ENCODE data around the gene TNFAIP2. TPM values are rescaled to one million over a fixed set of nuclear protein-coding genes. Genes with fewer than 3 reads are reported as not detected.
A peak's percentile ranks its signal among the peaks of the same experiment; 100 is the strongest.
"Not testable (repeated sequence)": the region's sequence is repeated elsewhere in the genome, so short reads cannot be mapped to it uniquely, and the experiment has no call there.

TNFAIP2 gene
- total RNA-seq, 4 donors from 2014 or later = 25.1 to 76.3 (median 52.7) TPM

DNA sequence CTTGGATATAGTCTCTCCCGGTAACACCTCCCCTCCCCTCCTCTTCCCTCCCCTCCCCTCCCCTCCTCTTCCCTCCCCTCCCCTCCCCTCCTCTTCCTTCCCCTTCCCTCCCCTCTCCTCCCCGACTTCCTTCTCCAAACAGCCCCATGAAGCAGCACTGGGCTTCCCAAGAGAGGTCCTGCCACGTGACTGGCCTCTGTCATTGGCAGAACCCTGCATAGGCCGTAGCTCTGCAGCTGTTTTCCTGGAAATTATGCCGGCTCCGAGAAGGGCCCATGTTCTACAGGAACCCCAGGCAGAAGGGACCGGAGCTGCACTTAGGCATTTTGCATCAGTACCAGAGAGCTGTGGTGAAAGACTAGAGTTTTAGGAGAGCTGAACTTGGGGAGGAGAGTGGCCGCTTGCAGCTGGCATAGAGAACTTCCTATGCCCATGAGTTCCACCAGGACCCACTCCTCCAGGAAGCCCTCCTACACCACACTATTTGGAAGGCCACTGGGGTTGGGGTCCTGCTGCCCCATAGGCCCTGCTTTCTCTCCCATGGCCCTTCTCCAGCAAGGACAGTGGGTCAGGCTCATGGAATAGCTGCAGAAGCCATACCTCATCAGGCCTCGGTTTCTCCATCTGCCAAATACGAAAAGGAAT, 5.1 kb upstream of the TNFAIP2 start:
- 0 to 42% methylated on average over 1 to 10 of the region's 10 CpGs for WGBS, 2 donors (ENCODE audit: low coverage in 1 of 2)
- no peak for TF ChIP-seq EP300 (IDR thresholded peaks at IDR 0.05; ENCODE audit: low read depth)
- TF ChIP-seq POLR2A (IDR thresholded peaks at IDR 0.05) = no peak
- peak in 1 of 3 donors; percentile 8 for TF ChIP-seq POLR2AphosphoS5 (IDR thresholded peaks at IDR 0.05)
- TF ChIP-seq, protein P1, sequence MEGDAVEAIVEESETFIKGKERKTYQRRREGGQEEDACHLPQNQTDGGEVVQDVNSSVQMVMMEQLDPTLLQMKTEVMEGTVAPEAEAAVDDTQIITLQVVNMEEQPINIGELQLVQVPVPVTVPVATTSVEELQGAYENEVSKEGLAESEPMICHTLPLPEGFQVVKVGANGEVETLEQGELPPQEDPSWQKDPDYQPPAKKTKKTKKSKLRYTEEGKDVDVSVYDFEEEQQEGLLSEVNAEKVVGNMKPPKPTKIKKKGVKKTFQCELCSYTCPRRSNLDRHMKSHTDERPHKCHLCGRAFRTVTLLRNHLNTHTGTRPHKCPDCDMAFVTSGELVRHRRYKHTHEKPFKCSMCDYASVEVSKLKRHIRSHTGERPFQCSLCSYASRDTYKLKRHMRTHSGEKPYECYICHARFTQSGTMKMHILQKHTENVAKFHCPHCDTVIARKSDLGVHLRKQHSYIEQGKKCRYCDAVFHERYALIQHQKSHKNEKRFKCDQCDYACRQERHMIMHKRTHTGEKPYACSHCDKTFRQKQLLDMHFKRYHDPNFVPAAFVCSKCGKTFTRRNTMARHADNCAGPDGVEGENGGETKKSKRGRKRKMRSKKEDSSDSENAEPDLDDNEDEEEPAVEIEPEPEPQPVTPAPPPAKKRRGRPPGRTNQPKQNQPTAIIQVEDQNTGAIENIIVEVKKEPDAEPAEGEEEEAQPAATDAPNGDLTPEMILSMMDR (IDR thresholded peaks at IDR 0.05) = no peak
- H3K4me1 ChIP-seq = peaks cover 16 to 52% (median 36%) of the 10 kb centered on the region in 4 donors

DNA sequence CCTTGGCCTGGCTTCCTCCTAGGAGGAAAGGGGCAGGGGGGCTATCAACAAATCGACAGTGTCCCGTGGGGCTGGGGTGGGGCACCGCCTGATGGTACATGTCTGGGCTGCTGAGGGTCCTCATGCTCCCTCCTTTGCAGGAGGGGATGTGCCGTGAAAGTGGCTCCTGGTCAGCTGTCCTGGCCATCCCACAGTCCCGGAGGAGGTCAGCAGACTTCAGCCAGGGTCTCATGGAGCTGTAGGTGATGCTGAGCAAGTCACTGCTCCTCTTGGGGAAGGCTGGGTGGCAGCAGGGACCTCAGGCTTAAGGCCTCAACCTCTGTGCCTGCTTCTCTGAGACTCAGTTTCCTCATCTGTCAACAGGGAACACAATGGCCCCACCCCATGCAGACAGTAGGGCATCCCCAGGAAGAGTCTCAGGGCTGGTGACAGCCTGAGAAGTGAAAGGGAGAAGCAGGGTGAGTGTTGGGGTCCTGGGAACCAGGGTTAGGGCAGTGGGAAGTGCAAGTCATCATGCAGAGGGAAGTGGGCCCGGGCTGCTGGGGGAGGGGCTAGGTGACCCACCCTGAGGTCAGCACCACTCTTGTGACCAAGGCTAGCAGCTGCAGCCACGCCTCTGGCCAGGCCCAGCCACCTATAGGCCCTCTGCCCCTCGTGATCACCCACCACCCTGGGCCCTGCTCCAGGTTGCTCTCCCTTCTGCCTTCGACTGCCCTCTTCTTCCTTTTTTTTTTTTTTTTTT, 4.4 kb upstream of the TNFAIP2 start:
- H3K4me3 ChIP-seq = no peak overlapping the region
- in situ Hi-C loops (cut with MboI; ENCODE audit: low pct_ligation_motif_present in 1 of 4, low pct_unique_long_range_greater_than_20kb in 1 of 4, low sequenced_read_pairs in 3 of 4) (no loop called here), intact Hi-C loops (cut with DNase I; ENCODE audit: low total_unique reads) (no loop called here)
- H3K27ac ChIP-seq = peak overlapping the region; percentile 74 to 86 (median 78)
- no peaks in the 10 kb centered on the region for H3K9me3 ChIP-seq
- 70% methylated on average over 9 of the region's 9 CpGs; no CpG with 5 or more reads in 1 of the 2 donors for WGBS, 2 donors (ENCODE audit: low coverage in 1 of 2)
- no peaks in the 10 kb centered on the region for H3K36me3 ChIP-seq
- H3K27me3 ChIP-seq = peaks cover 22% of the 10 kb centered on the region
- DNase-seq = peak; percentile 61
- no peak for TF ChIP-seq POLR2AphosphoS5 (IDR thresholded peaks at IDR 0.05)
- TF ChIP-seq, protein P1 (IDR thresholded peaks at IDR 0.05) = no peak
- TF ChIP-seq POLR2A (IDR thresholded peaks at IDR 0.05) = no peak
- H3K4me1 ChIP-seq = peaks cover 16 to 59% (median 43%) of the 10 kb centered on the region in 4 donors

More for the DNA sequence above, 5.1 kb upstream of the TNFAIP2 start:
- H3K27me3 ChIP-seq = peaks cover 15% of the 10 kb centered on the region
- in situ Hi-C loops (cut with MboI; ENCODE audit: low pct_ligation_motif_present in 1 of 4, low pct_unique_long_range_greater_than_20kb in 1 of 4, low sequenced_read_pairs in 3 of 4) (no loop called here), intact Hi-C loops (cut with DNase I; ENCODE audit: low total_unique reads) (no loop called here)
- no peak overlapping the region for H3K4me3 ChIP-seq
- H3K27ac ChIP-seq = peak overlapping the region; percentile 74 to 86 (median 78)
- DNase-seq = peak; percentile 55
- no peaks in the 10 kb centered on the region for H3K9me3 ChIP-seq
- no peaks in the 10 kb centered on the region for H3K36me3 ChIP-seq

DNA sequence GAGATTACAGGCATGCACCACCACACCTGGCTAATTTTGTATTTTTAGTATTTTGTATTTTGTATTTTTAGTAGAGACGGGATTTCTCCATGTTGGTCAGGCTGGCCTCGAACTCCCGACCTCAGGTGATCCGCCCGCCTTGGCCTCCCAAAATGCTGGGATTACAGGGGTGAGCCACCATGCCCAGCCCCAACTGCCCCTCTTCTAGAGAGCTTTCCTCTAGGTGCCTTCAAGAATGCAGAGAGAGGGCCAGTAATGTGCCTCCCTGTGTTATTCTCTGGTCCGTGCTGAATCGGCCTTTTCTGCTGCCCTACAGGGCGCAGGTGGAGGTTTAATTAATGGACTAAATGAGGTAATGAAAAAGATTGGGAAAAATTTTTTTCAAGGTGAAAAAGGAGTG, 3.7 kb upstream of the TNFAIP2 start:
- DNase-seq; H3K36me3 ChIP-seq; H3K9me3 ChIP-seq; H3K4me3 ChIP-seq; intact Hi-C loops (cut with DNase I; ENCODE audit: low total_unique reads); in situ Hi-C loops (cut with MboI; ENCODE audit: low pct_ligation_motif_present in 1 of 4, low pct_unique_long_range_greater_than_20kb in 1 of 4, low sequenced_read_pairs in 3 of 4): not testable (repeated sequence)
- H3K4me1 ChIP-seq = peaks cover 17 to 61% (median 46%) of the 10 kb centered on the region in 4 donors
- peak overlapping the region; percentile 33 to 86 (median 83) for H3K27ac ChIP-seq
- 86 to 94% methylated on average over 6 to 8 of the region's 8 CpGs for WGBS, 2 donors (ENCODE audit: low coverage in 1 of 2)
- H3K27me3 ChIP-seq = peaks cover 29% of the 10 kb centered on the region

DNA sequence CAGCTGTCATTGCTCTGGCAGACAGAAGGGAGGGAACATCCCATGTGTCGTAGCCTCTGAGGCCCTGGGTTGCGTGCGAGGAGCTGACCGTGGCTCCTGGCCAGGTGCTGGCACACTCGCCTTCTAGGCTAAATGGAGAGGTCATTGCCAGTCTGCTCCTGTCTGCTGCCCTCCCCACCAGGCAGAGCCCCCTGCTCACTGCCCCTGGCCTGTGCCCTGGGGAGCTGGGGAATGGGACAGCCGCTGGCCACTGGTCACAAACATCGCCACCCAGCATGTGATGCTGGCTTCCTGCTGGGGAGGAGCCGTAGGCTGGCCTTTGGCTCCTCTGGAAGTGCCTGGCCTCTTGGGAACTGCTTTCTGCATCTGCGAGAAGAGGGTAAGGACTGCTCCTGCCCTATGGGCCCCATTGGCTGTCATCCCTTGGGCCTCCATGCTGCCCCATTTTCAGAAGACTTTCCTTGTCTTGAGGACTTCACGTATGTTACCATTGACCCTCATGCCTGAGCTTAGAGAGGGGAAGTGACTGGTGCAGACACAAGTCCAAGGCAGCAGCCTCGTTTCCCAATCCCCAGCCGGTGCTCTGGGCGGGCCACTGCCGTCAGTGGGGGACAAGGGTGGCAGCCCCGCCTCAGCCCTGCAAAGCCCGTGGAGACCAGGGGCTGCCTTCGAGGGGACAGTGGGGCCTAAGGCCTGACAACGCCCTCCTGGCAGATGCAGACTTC, 2.0 kb upstream of the TNFAIP2 start:
- TF ChIP-seq POLR2A (IDR thresholded peaks at IDR 0.05) (no peak), POLR2AphosphoS5 (IDR thresholded peaks at IDR 0.05) (no peak), EP300 (IDR thresholded peaks at IDR 0.05; ENCODE audit: low read depth) (no peak)
- TF ChIP-seq, protein P1 (IDR thresholded peaks at IDR 0.05) = no peak
- peaks cover 22 to 69% (median 48%) of the 10 kb centered on the region in 4 donors for H3K4me1 ChIP-seq
- intact Hi-C loops (cut with DNase I; ENCODE audit: low total_unique reads) = no loop called here
- 45 to 50% methylated on average over 1 to 17 of the region's 18 CpGs for WGBS, 2 donors (ENCODE audit: low coverage in 1 of 2)
- peaks cover 42% of the 10 kb centered on the region for H3K27me3 ChIP-seq
- DNase-seq = peak; percentile 48
- peak overlapping the region in 1 of 4 donors; percentile 21 for H3K4me3 ChIP-seq
- no peaks in the 10 kb centered on the region for H3K36me3 ChIP-seq
- peak overlapping the region; percentile 81 to 87 (median 86) for H3K27ac ChIP-seq
- no peaks in the 10 kb centered on the region for H3K9me3 ChIP-seq
- in situ Hi-C loops (cut with MboI; ENCODE audit: low pct_ligation_motif_present in 1 of 4, low pct_unique_long_range_greater_than_20kb in 1 of 4, low sequenced_read_pairs in 3 of 4) = no loop called here

Measured in transverse colon (tissue), 4 donors.